GM06990 (cell line): ENCODE data around the gene CXXC5.

Source experiments
- DNase-seq: peaks from one replicate; pipeline ENCODE4 v3.0.0-alpha.2; 2011; ENCODE audit not compliant: insufficient read length; ENCODE audit errors: extremely low read depth
- H3K27me3 ChIP-seq: replicated peaks from 2 replicates; pipeline ENCODE4 v1.6.0; 2011; ENCODE audit warnings: low read length; ENCODE audit not compliant: control insufficient read depth, insufficient read depth
- H3K36me3 ChIP-seq: 2 replicates; pipeline ENCODE4 v1.5.1; 2011; ENCODE audit warnings: low read length; ENCODE audit not compliant: control insufficient read depth, insufficient read depth
- H3K4me3 ChIP-seq: replicated peaks from 2 replicates; pipeline ENCODE4 v1.5.1; 2011; ENCODE audit warnings: low read depth, mild to moderate bottlenecking, control low read depth, low read length
- CTCF ChIP-seq: IDR thresholded peaks from 2 replicates; pipeline ENCODE4 v1.5.1; 2011; ENCODE audit warnings: low read length, control low read depth, mild to moderate bottlenecking, inconsistent platforms; ENCODE audit not compliant: insufficient read depth, poor library complexity, severe bottlenecking

The CXXC5 gene

GRCh38 chr5:139695178-139695573, 47.0 kb downstream of the CXXC5 start:
- no peaks in the 10 kb centered on the region for H3K27me3 ChIP-seq
- H3K4me3 ChIP-seq = no peak overlapping the region
- TF ChIP-seq CTCF = no peak
- H3K36me3 ChIP-seq = no peaks in the 10 kb centered on the region
- no peak for DNase-seq

- Histone ChIP-seq H3K36me3 (no peaks in the 10 kb centered on the region), H3K4me3 (no peak overlapping the region; the same call in 1 of the 2 replicates), H3K27me3 (no peaks in the 10 kb centered on the region)
- no peak for TF ChIP-seq CTCF
- no peak for DNase-seq
Measured at GRCh38 chr5:139696167-139696893, 48.2 kb downstream of the CXXC5 start.

GRCh38 chr5:139696894-139697658, 48.9 kb downstream of the CXXC5 start:
- Histone ChIP-seq H3K4me3 (peak overlapping the region; percentile 44), H3K27me3 (no peaks in the 10 kb centered on the region; the same call in 1 of the 2 replicates), H3K36me3 (no peaks in the 10 kb centered on the region)
- TF ChIP-seq CTCF = no peak
- DNase-seq = peak; percentile 49

- no peak overlapping the region for H3K4me3 ChIP-seq
- H3K36me3 ChIP-seq = no peaks in the 10 kb centered on the region
- DNase-seq = no peak
- no peak for TF ChIP-seq CTCF
- H3K27me3 ChIP-seq = no peaks in the 10 kb centered on the region; the same call in 1 of the 2 replicates
Measured at GRCh38 chr5:139698490-139699146, 50.5 kb downstream of the CXXC5 start.

- DNase-seq = no peak
- no peaks in the 10 kb centered on the region for H3K36me3 ChIP-seq
- H3K27me3 ChIP-seq = no peaks in the 10 kb centered on the region; the same call in 1 of the 2 replicates
- TF ChIP-seq CTCF = no peak
- H3K4me3 ChIP-seq = no peak overlapping the region
Measured at GRCh38 chr5:139699351-139699750, 51.2 kb downstream of the CXXC5 start.
